ENCODE data around the gene CAPN13. TPM values are rescaled to one million over a fixed set of nuclear protein-coding genes. Genes with fewer than 3 reads are reported as not detected.

Gene CAPN13
- total and polyA plus RNA-seq, 10 donors, result 0.09 to 1.1 (median 0.36) TPM; not detected in 4

DNA sequence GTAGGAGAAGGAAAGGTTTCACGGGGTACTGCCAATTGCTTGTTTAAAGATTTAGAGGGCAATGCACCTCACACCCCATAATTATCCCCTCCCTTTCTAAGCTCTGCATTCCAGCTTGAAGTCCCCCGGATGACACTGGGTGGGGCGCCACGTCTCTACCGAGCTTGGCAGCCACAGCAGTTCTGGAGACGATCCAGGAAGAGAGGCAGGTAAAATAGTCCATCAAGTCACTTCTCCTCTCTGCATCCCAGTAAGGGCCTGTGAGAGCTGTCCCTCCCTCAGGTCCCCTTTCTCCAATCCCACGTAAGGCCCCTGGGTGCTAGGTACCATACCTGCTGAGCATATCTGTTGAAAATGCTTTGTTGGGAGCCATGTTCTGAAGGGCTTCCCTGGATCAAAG, 65.7 kb downstream of the CAPN13 start:
- no peak overlapping the region for H3K4me3 ChIP-seq
- peaks cover 0 to 20% (median 0%) of the 10 kb centered on the region in 7 donors for H3K27me3 ChIP-seq (replicated peaks in 1 of 7)
- H3K9me3 ChIP-seq, result no peaks in the 10 kb centered on the region
- no peaks in the 10 kb centered on the region for H3K4me1 ChIP-seq
- TF ChIP-seq POLR2AphosphoS5 (IDR thresholded peaks at IDR 0.05) (no peak), POLR2A (IDR thresholded peaks at IDR 0.05) (no peak), CTCF (IDR thresholded peaks at IDR 0.05 in 8 of 11, conservative IDR thresholded peaks at IDR 0.05 in 3 of 11) (no peak)
- WGBS, 5 donors, result 81 to 94% (median 85%) methylated on average over 7 of the region's 7 CpGs
- DNase-seq, result peak; percentile 41
- H3K27ac ChIP-seq, result no peak overlapping the region
- intact Hi-C loops (cut with DNase I; ENCODE audit: low total_unique reads), result no loop called here
- H3K36me3 ChIP-seq, result no peaks in the 10 kb centered on the region

- DNase-seq, result peak; percentile 16
- H3K9me3 ChIP-seq, result no peaks in the 10 kb centered on the region
- 68 to 82% (median 71%) methylated on average over 7 of the region's 7 CpGs for WGBS, 5 donors
These were observed 68.9 kb downstream of the CAPN13 start for GRCh38 chr2:30738141-30738911.

DNA sequence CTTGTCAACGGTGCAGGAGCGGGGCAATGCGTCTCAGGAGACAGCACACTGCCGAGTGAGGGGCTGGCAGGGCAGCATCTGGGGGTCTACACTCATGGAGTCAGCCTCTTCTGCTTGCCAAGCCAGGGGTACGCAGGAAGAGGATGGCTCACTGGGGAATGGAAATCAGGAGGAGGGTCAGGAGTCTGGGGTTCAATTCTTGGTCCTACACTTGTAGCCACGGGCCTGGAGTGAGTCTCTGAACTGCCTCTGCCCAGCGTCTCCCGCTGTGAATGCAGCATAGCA, 70.0 kb downstream of the CAPN13 start:
- Histone ChIP-seq H3K27ac (no peak overlapping the region), H3K9me3 (no peaks in the 10 kb centered on the region), H3K4me1 (no peaks in the 10 kb centered on the region), H3K27me3 (replicated peaks in 1 of 7) (peaks cover 0 to 35% (median 0%) of the 10 kb centered on the region in 7 donors), H3K4me3 (no peak overlapping the region), H3K36me3 (no peaks in the 10 kb centered on the region)
- DNase-seq, result peak; percentile 70
- 78 to 89% (median 83%) methylated on average over 8 of the region's 8 CpGs for WGBS, 5 donors
- no peak for TF ChIP-seq CTCF (IDR thresholded peaks at IDR 0.05 in 8 of 11, conservative IDR thresholded peaks at IDR 0.05 in 3 of 11)
- no peak for TF ChIP-seq POLR2A (IDR thresholded peaks at IDR 0.05)
- no peak for TF ChIP-seq POLR2AphosphoS5 (IDR thresholded peaks at IDR 0.05)
- intact Hi-C loops (cut with DNase I; ENCODE audit: low total_unique reads), result no loop called here

More at GRCh38 chr2:30738141-30738911, 68.9 kb downstream of the CAPN13 start:
- no peak overlapping the region for H3K4me3 ChIP-seq
- no peaks in the 10 kb centered on the region for H3K4me1 ChIP-seq
- TF ChIP-seq POLR2AphosphoS5 (IDR thresholded peaks at IDR 0.05) (no peak), POLR2A (IDR thresholded peaks at IDR 0.05) (no peak), CTCF (IDR thresholded peaks at IDR 0.05 in 8 of 11, conservative IDR thresholded peaks at IDR 0.05 in 3 of 11) (no peak)
- H3K36me3 ChIP-seq, result no peaks in the 10 kb centered on the region
- H3K27me3 ChIP-seq (replicated peaks in 1 of 7), result peaks cover 0 to 27% (median 0%) of the 10 kb centered on the region in 7 donors
- intact Hi-C loops (cut with DNase I; ENCODE audit: low total_unique reads), result no loop called here
- no peak overlapping the region for H3K27ac ChIP-seq

GRCh38 chr2:30736461-30737325, 70.6 kb downstream of the CAPN13 start:
- TF ChIP-seq POLR2A (IDR thresholded peaks at IDR 0.05), result no peak
- TF ChIP-seq CTCF (IDR thresholded peaks at IDR 0.05 in 8 of 11, conservative IDR thresholded peaks at IDR 0.05 in 3 of 11), result no peak
- TF ChIP-seq POLR2AphosphoS5 (IDR thresholded peaks at IDR 0.05), result no peak
- WGBS, 5 donors, result 85 to 90% (median 88%) methylated on average over 18 of the region's 18 CpGs
- Histone ChIP-seq H3K27ac (no peak overlapping the region), H3K4me1 (no peaks in the 10 kb centered on the region), H3K4me3 (no peak overlapping the region), H3K36me3 (no peaks in the 10 kb centered on the region), H3K9me3 (no peaks in the 10 kb centered on the region), H3K27me3 (replicated peaks in 1 of 7) (peaks cover 0 to 35% (median 0%) of the 10 kb centered on the region in 7 donors)
- intact Hi-C loops (cut with DNase I; ENCODE audit: low total_unique reads), result no loop called here
- DNase-seq, result peak; percentile 54

All from spleen (tissue), 11 donors.